Keratinocyte (primary cell): ENCODE results near the gene SHPK. TPM values are rescaled to one million over a fixed set of nuclear protein-coding genes. Genes with fewer than 3 reads are reported as not detected.
"Not testable (repeated sequence)": the region's sequence is repeated elsewhere in the genome, so short reads cannot be mapped to it uniquely, and the experiment has no call there.

Experiments used
- DNase-seq: peaks from one replicate; pipeline ENCODE4 v3.0.0-alpha.2; 2011; ENCODE audit warnings: low read depth, missing footprints, low spot score
- FAIRE-seq: peaks from 2 replicates; lab custom pipeline; 2011; peaks lifted over from hg19 to GRCh38; lab: Jason Lieb, UNC
- H2AFZ ChIP-seq: 2 replicates; pipeline ENCODE4 v1.6.0; 2012; ENCODE audit warnings: low read length, control low read depth, inconsistent platforms; ENCODE audit not compliant: control insufficient read depth
- H3K27ac ChIP-seq: 2 replicates; pipeline ENCODE4 v1.5.1; 2011; ENCODE audit warnings: low read length; ENCODE audit not compliant: control insufficient read depth, insufficient read depth
- H3K27me3 ChIP-seq: 3 replicates; pipeline ENCODE4 v1.6.0; 2011; ENCODE audit warnings: low read length; ENCODE audit not compliant: control insufficient read depth, insufficient read depth; ENCODE audit errors: extremely low read depth
- H3K36me3 ChIP-seq, 2 experiments: 2 replicates in 1 of 2; 3 replicates in 1 of 2; pipeline ENCODE4 v1.5.1; 2011; ENCODE audit warnings: low read length in 2 of 2, mild to moderate bottlenecking in 1 of 2; ENCODE audit not compliant: control insufficient read depth in 2 of 2, insufficient read depth in 2 of 2; ENCODE audit errors: extremely low read depth in 1 of 2
- H3K4me1 ChIP-seq: 3 replicates; pipeline ENCODE4 v1.5.1; 2011; ENCODE audit warnings: low read length; ENCODE audit not compliant: control insufficient read depth, insufficient read depth; ENCODE audit errors: extremely low read depth
- H3K4me2 ChIP-seq: 3 replicates; pipeline ENCODE4 v1.6.0; 2011; ENCODE audit warnings: low read depth, low read length; ENCODE audit not compliant: control insufficient read depth, insufficient read depth; ENCODE audit errors: extremely low read depth
- H3K4me3 ChIP-seq, 3 experiments: fragments of 200-600 bp in 1 of 3; sonication (generic) in 1 of 3; 2 replicates in 2 of 3; 3 replicates in 1 of 3; pipeline ENCODE4 v1.5.1; 2011 to 2016; ENCODE audit warnings: low read length in 3 of 3, mild to moderate bottlenecking in 3 of 3, control low read depth in 2 of 3, inconsistent platforms in 1 of 3, low read depth in 1 of 3, mixed read lengths in 1 of 3, mixed run types in 1 of 3, moderate library complexity in 1 of 3; ENCODE audit not compliant: control insufficient read depth in 2 of 3, insufficient read depth in 2 of 3; ENCODE audit errors: extremely low read depth in 1 of 3
- H3K79me2 ChIP-seq: 2 replicates; pipeline ENCODE4 v1.6.0; 2012; ENCODE audit warnings: low read length; ENCODE audit not compliant: control insufficient read depth, insufficient read depth
- H3K9ac ChIP-seq: 3 replicates; pipeline ENCODE4 v1.6.0; 2011; ENCODE audit warnings: low read length; ENCODE audit not compliant: control insufficient read depth, insufficient read depth; ENCODE audit errors: extremely low read depth
- H3K9me1 ChIP-seq: 3 replicates; pipeline ENCODE4 v1.6.0; 2011; ENCODE audit warnings: low read length; ENCODE audit not compliant: control insufficient read depth, insufficient read depth; ENCODE audit errors: extremely low read depth
- H3K9me3 ChIP-seq: 2 replicates; pipeline ENCODE4 v1.5.1; 2012; ENCODE audit warnings: low read depth, low read length; ENCODE audit not compliant: control insufficient read depth
- H4K20me1 ChIP-seq: 3 replicates; pipeline ENCODE4 v1.6.0; 2011; ENCODE audit warnings: low read length; ENCODE audit not compliant: control insufficient read depth, insufficient read depth; ENCODE audit errors: extremely low read depth
- CTCF ChIP-seq, 3 experiments: IDR thresholded peaks in 1 of 3; conservative IDR thresholded peaks in 1 of 3; optimal IDR thresholded peaks in 1 of 3; 2 replicates in 2 of 3; 3 replicates in 1 of 3; pipeline versions ENCODE3 to v1.5.1; 2011; ENCODE audit warnings: low read length in 3 of 3, mild to moderate bottlenecking in 3 of 3, moderate library complexity in 2 of 3, control low read depth in 1 of 3, inconsistent platforms in 1 of 3; ENCODE audit not compliant: insufficient read depth in 2 of 3; ENCODE audit errors: extremely low read depth in 1 of 3
- EZH2 ChIP-seq: IDR thresholded peaks from one replicate; pipeline ENCODE4 v1.6.1; 2012; ENCODE audit warnings: inconsistent platforms, mild to moderate bottlenecking, low read length, moderate library complexity
- dilution Hi-C: fragments of 300-500 bp; cut with MboI; formaldehyde crosslinking; loops from one replicate; pipeline ENCODE4 v1.7.0; 2020; ENCODE audit warnings: low sequenced_read_pairs; ENCODE audit not compliant: extremely low pct_ligation_motif_present
- polyA plus RNA-seq, 5 experiments: library from polyadenylated mRNA; depleted of rRNA in 3 of 5; stranded (reverse) in 3 of 5; stranded (forward) in 1 of 5; unstranded in 1 of 5; fragments of >200 nt; gene quantifications; 1 replicate in 1 of 5; 2 replicates in 3 of 5; 3 replicates in 1 of 5; pipeline versions ENCODE4 v1.2.1 to v1.2.3, GENCODE V29; 2011 to 2012; ENCODE audit warnings: missing spikeins in 2 of 5, low read depth in 1 of 5, low replicate concordance in 1 of 5

SHPK gene
- polyA plus RNA-seq, 1 donor (not counting 4 experiments of a cell fraction or from before 2014, with no cell fraction given) = 9.2 TPM

GRCh38 chr17:3566551-3566950, 69.5 kb downstream of the SHPK start:
- no peaks in the 10 kb centered on the region for H3K9me3 ChIP-seq
- TF ChIP-seq CTCF (optimal IDR thresholded peaks at IDR 0.05 in 1 of 3, IDR thresholded peaks at IDR 0.05 in 1 of 3, conservative IDR thresholded peaks at IDR 0.05 in 1 of 3; ENCODE audit: extremely low read depth in 1 of 3, insufficient read depth in 2 of 3, low read length in 3 of 3) = no peak
- no peaks in the 10 kb centered on the region for H3K79me2 ChIP-seq
- no peaks in the 10 kb centered on the region for H3K27me3 ChIP-seq
- H3K4me3 ChIP-seq = no peak overlapping the region
- no peak overlapping the region for H3K27ac ChIP-seq
- FAIRE-seq (no peak), DNase-seq (no peak)
- H3K4me1 ChIP-seq = peaks cover 9% of the 10 kb centered on the region
- H3K9ac ChIP-seq = no peak overlapping the region
- H3K4me2 ChIP-seq = no peak overlapping the region
- H3K36me3 ChIP-seq = peaks cover 0 to 7% of the 10 kb centered on the region in 2 experiments
- H2AFZ ChIP-seq = no peak overlapping the region
- H4K20me1 ChIP-seq = no peaks in the 10 kb centered on the region
- dilution Hi-C loops = no loop called here
- no peaks in the 10 kb centered on the region for H3K9me1 ChIP-seq

- peaks cover 0 to 4% of the 10 kb centered on the region in 2 experiments for H3K36me3 ChIP-seq
- DNase-seq (no peak), FAIRE-seq (no peak)
- no peak overlapping the region for H3K27ac ChIP-seq
- H3K9me3 ChIP-seq = no peaks in the 10 kb centered on the region
- dilution Hi-C loops = no loop called here
- TF ChIP-seq EZH2 (no peak), CTCF (optimal IDR thresholded peaks at IDR 0.05 in 1 of 3, IDR thresholded peaks at IDR 0.05 in 1 of 3, conservative IDR thresholded peaks at IDR 0.05 in 1 of 3; ENCODE audit: extremely low read depth in 1 of 3, insufficient read depth in 2 of 3, low read length in 3 of 3) (no peak)
- no peak overlapping the region for H2AFZ ChIP-seq
- no peaks in the 10 kb centered on the region for H3K9me1 ChIP-seq
- no peak overlapping the region for H3K4me2 ChIP-seq
- no peak overlapping the region for H3K9ac ChIP-seq
- no peaks in the 10 kb centered on the region for H3K27me3 ChIP-seq
- H3K4me1 ChIP-seq = peaks cover 9% of the 10 kb centered on the region
- no peaks in the 10 kb centered on the region for H3K79me2 ChIP-seq
- no peaks in the 10 kb centered on the region for H4K20me1 ChIP-seq
- no peak overlapping the region for H3K4me3 ChIP-seq
Observed at GRCh38 chr17:3565143-3565542, 70.9 kb downstream of the SHPK start.

GRCh38 chr17:3564241-3564640, 71.8 kb downstream of the SHPK start:
- H3K27me3 ChIP-seq, H2AFZ ChIP-seq, H4K20me1 ChIP-seq, FAIRE-seq, H3K36me3 ChIP-seq, H3K4me2 ChIP-seq, H3K9ac ChIP-seq, H3K9me1 ChIP-seq, DNase-seq, H3K9me3 ChIP-seq, H3K4me3 ChIP-seq, H3K79me2 ChIP-seq, H3K27ac ChIP-seq, dilution Hi-C loops: not testable (repeated sequence)
- peaks cover 12% of the 10 kb centered on the region for H3K4me1 ChIP-seq
